ENCODE measurements around the gene SLC6A6.

The SLC6A6 gene

GRCh38 chr3:14453876-14454638 lies 51.7 kb downstream of the SLC6A6 start:
- Histone ChIP-seq H3K9me2 (replicated peaks; ENCODE audit: insufficient read depth, low read length) (no peaks in the 10 kb centered on the region), H3K4me2 (ENCODE audit: low read depth, low read length) (no peak overlapping the region), H3F3A (ENCODE audit: insufficient read depth, low read length) (no peaks in the 10 kb centered on the region), H3K4me3 (ENCODE audit: low read length) (no peak overlapping the region), H3K27me3 (replicated peaks; ENCODE audit: insufficient read depth, low read length) (no peaks in the 10 kb centered on the region), H3K27ac (ENCODE audit: low read length) (no peak overlapping the region), H2AFZ (ENCODE audit: low read length) (no peak overlapping the region), H3K9ac (ENCODE audit: low read length) (no peak overlapping the region), H3K79me2 (ENCODE audit: low read length) (no peaks in the 10 kb centered on the region), H3K36me3 (replicated peaks; ENCODE audit: insufficient read depth, low read length) (no peaks in the 10 kb centered on the region), H4K20me1 (ENCODE audit: insufficient read depth, low read length) (no peaks in the 10 kb centered on the region), H3K4me1 (ENCODE audit: low read length) (no peaks in the 10 kb centered on the region), H3K9me3 (replicated peaks; ENCODE audit: insufficient read depth, low read length) (no peaks in the 10 kb centered on the region)
- DNase-seq, result no peak
- TF ChIP-seq CTCF (IDR thresholded peaks at IDR 0.05; ENCODE audit: low read length) (no peak), EZH2phosphoT487 (IDR thresholded peaks at IDR 0.05; ENCODE audit: low read length) (no peak), EZH2 (optimal IDR thresholded peaks at IDR 0.05; ENCODE audit: low read depth, low read length) (no peak)

- H3K9me3 ChIP-seq (replicated peaks; ENCODE audit: insufficient read depth, low read length), result no peaks in the 10 kb centered on the region
- no peaks in the 10 kb centered on the region for H3K79me2 ChIP-seq (ENCODE audit: low read length)
- TF ChIP-seq EZH2 (optimal IDR thresholded peaks at IDR 0.05; ENCODE audit: low read depth, low read length), result no peak
- TF ChIP-seq EZH2phosphoT487 (IDR thresholded peaks at IDR 0.05; ENCODE audit: low read length), result no peak
- no peak for TF ChIP-seq CTCF (IDR thresholded peaks at IDR 0.05; ENCODE audit: low read length)
- no peak overlapping the region for H3K27ac ChIP-seq (ENCODE audit: low read length)
- no peaks in the 10 kb centered on the region for H3F3A ChIP-seq (ENCODE audit: insufficient read depth, low read length)
- no peaks in the 10 kb centered on the region for H3K9me2 ChIP-seq (replicated peaks; ENCODE audit: insufficient read depth, low read length)
- no peaks in the 10 kb centered on the region for H3K4me1 ChIP-seq (ENCODE audit: low read length)
- no peak overlapping the region for H3K9ac ChIP-seq (ENCODE audit: low read length)
- H3K4me3 ChIP-seq (ENCODE audit: low read length), result no peak overlapping the region
- H3K36me3 ChIP-seq (replicated peaks; ENCODE audit: insufficient read depth, low read length), result no peaks in the 10 kb centered on the region
- no peaks in the 10 kb centered on the region for H4K20me1 ChIP-seq (ENCODE audit: insufficient read depth, low read length)
- no peak overlapping the region for H2AFZ ChIP-seq (ENCODE audit: low read length)
- H3K27me3 ChIP-seq (replicated peaks; ENCODE audit: insufficient read depth, low read length), result no peaks in the 10 kb centered on the region
- H3K4me2 ChIP-seq (ENCODE audit: low read depth, low read length), result no peak overlapping the region
- DNase-seq, result no peak
These were observed 52.4 kb downstream of the SLC6A6 start for GRCh38 chr3:14454639-14455310.

- Histone ChIP-seq H3K9me3 (replicated peaks; ENCODE audit: insufficient read depth, low read length) (no peaks in the 10 kb centered on the region), H3K36me3 (replicated peaks; ENCODE audit: insufficient read depth, low read length) (no peaks in the 10 kb centered on the region), H4K20me1 (ENCODE audit: insufficient read depth, low read length) (no peaks in the 10 kb centered on the region), H3K9me2 (replicated peaks; ENCODE audit: insufficient read depth, low read length) (no peaks in the 10 kb centered on the region), H3F3A (ENCODE audit: insufficient read depth, low read length) (no peaks in the 10 kb centered on the region), H3K4me3 (ENCODE audit: low read length) (no peak overlapping the region), H3K4me1 (ENCODE audit: low read length) (no peaks in the 10 kb centered on the region), H3K4me2 (ENCODE audit: low read depth, low read length) (no peak overlapping the region), H2AFZ (ENCODE audit: low read length) (no peak overlapping the region), H3K79me2 (ENCODE audit: low read length) (no peaks in the 10 kb centered on the region), H3K27me3 (replicated peaks; ENCODE audit: insufficient read depth, low read length) (no peaks in the 10 kb centered on the region), H3K9ac (ENCODE audit: low read length) (no peak overlapping the region), H3K27ac (ENCODE audit: low read length) (no peak overlapping the region)
- no peak for DNase-seq
- TF ChIP-seq EZH2 (optimal IDR thresholded peaks at IDR 0.05; ENCODE audit: low read depth, low read length), result no peak
- TF ChIP-seq EZH2phosphoT487 (IDR thresholded peaks at IDR 0.05; ENCODE audit: low read length), result no peak
- no peak for TF ChIP-seq CTCF (IDR thresholded peaks at IDR 0.05; ENCODE audit: low read length)
These were observed 53.3 kb downstream of the SLC6A6 start for GRCh38 chr3:14455571-14456317.
